ENCODE measurements around the gene ATP9A.

DNA sequence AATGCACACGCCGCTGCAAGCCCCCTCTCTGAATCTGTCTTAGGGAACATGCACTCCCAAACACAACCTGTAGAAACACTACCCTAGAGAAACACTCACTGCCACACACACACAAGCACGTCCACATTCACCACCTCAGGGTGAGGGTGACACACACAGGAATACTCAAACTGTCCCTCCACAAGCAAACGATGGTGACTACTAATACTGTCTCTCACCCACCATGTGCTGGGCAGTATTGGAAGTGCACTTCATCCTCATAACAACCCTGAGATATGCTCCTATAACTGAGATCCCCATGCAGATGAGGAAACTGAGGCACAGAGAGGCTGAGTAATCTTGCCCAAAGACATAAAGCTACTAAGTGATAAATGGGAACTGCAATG lies 55.0 kb downstream of the ATP9A start:
- TF ChIP-seq POLR2A (IDR thresholded peaks at IDR 0.05; ENCODE audit: extremely low read depth, insufficient read length): no peak
- TF ChIP-seq, protein P1, sequence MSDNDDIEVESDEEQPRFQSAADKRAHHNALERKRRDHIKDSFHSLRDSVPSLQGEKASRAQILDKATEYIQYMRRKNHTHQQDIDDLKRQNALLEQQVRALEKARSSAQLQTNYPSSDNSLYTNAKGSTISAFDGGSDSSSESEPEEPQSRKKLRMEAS (IDR thresholded peaks at IDR 0.05; ENCODE audit: low read depth, low read length): no peak
- TF ChIP-seq, protein P2, sequence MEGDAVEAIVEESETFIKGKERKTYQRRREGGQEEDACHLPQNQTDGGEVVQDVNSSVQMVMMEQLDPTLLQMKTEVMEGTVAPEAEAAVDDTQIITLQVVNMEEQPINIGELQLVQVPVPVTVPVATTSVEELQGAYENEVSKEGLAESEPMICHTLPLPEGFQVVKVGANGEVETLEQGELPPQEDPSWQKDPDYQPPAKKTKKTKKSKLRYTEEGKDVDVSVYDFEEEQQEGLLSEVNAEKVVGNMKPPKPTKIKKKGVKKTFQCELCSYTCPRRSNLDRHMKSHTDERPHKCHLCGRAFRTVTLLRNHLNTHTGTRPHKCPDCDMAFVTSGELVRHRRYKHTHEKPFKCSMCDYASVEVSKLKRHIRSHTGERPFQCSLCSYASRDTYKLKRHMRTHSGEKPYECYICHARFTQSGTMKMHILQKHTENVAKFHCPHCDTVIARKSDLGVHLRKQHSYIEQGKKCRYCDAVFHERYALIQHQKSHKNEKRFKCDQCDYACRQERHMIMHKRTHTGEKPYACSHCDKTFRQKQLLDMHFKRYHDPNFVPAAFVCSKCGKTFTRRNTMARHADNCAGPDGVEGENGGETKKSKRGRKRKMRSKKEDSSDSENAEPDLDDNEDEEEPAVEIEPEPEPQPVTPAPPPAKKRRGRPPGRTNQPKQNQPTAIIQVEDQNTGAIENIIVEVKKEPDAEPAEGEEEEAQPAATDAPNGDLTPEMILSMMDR (IDR thresholded peaks at IDR 0.05; ENCODE audit: low read depth, low read length): no peak
